ENCODE data around the gene GPHN.

- TF ChIP-seq POLR2AphosphoS5 (IDR thresholded peaks at IDR 0.05; ENCODE audit: low read depth, low read length) (no peak), SIN3A (IDR thresholded peaks at IDR 0.05; ENCODE audit: borderline replicate concordance, insufficient read depth, low read length) (no peak)
These were observed 43.7 kb upstream of the GPHN start for GRCh38 chr14:66464261-66464660.

Data from PFSK-1 (cell line).